Lung (tissue), 12 donors: Measurements from ENCODE around the gene CLCN4. TPM values are rescaled to one million over a fixed set of nuclear protein-coding genes. Genes with fewer than 3 reads are reported as not detected.

Experiments used
- ATAC-seq: fragments of 200-7000 bp; cut with Tn5 transposase; one replicate; pipeline ENCODE4 v1.9.1; 2020; ENCODE audit warnings: moderate number of reproducible peaks; ENCODE audit not compliant: insufficient read depth, low FRiP score
- DNase-seq, 3 donors: peaks; one replicate each; pipeline ENCODE4 v3.0.0-alpha.2; 2013 to 2017
- H3K27ac ChIP-seq, 2 donors: one replicate each; pipeline ENCODE4 v1.5.1; 2013; ENCODE audit warnings: mild to moderate bottlenecking in 2 of 2, moderate library complexity in 2 of 2, control low read depth in 1 of 2, inconsistent platforms in 1 of 2, low read depth in 1 of 2, low read length in 1 of 2
- H3K27me3 ChIP-seq, 3 donors: one replicate each; pipeline ENCODE4 v1.5.1; 2013; ENCODE audit warnings: low read length in 2 of 3; ENCODE audit not compliant: control insufficient read depth in 3 of 3, insufficient read depth in 3 of 3
- H3K36me3 ChIP-seq, 4 donors: one replicate each; pipeline ENCODE4 v1.5.1; 2013; ENCODE audit warnings: low read length in 4 of 4, mild to moderate bottlenecking in 1 of 4, moderate library complexity in 1 of 4; ENCODE audit not compliant: control insufficient read depth in 4 of 4, insufficient read depth in 4 of 4
- H3K4me1 ChIP-seq, 5 donors: one replicate each; pipeline ENCODE4 v1.5.1; 2013; ENCODE audit warnings: low read length in 5 of 5, mild to moderate bottlenecking in 2 of 5, moderate library complexity in 1 of 5; ENCODE audit not compliant: control insufficient read depth in 5 of 5, insufficient read depth in 5 of 5
- H3K4me3 ChIP-seq: one replicate; pipeline ENCODE4 v1.5.1; 2013; ENCODE audit warnings: mild to moderate bottlenecking, control low read depth, moderate library complexity
- H3K9ac ChIP-seq, 2 donors: one replicate each; pipeline ENCODE4 v1.5.1; 2013; ENCODE audit warnings: low read length in 2 of 2, control low read depth in 1 of 2; ENCODE audit not compliant: insufficient read depth in 1 of 2
- H3K9me3 ChIP-seq, 4 donors: one replicate each; pipeline ENCODE4 v1.5.1; 2013; ENCODE audit warnings: low read length in 3 of 4, mild to moderate bottlenecking in 1 of 4, moderate library complexity in 1 of 4; ENCODE audit not compliant: control insufficient read depth in 4 of 4, insufficient read depth in 3 of 4
- CTCF ChIP-seq: IDR thresholded peaks from 2 replicates; pipeline ENCODE4 v1.5.1; 2012; ENCODE audit warnings: mild to moderate bottlenecking; ENCODE audit errors: control extremely low read depth, extremely low read depth
- WGBS, 2 donors: extraction: QIAGEN DNeasy Blood & Tissue Kit; methylation state at CpG; one replicate each; pipeline ENCODE4 v1.1.7; 2013; 5-methylcytosine and 5-hydroxymethylcytosine counted together
- polyA plus RNA-seq, 2 donors: library from polyadenylated mRNA; stranded (reverse); fragments of 200-250 nt; gene quantifications; one replicate each; pipeline ENCODE4 v1.2.1, GENCODE V29; 2013
- total RNA-seq, 2 donors: library from RNA; depleted of rRNA in 1 of 2; stranded (reverse); fragments of >200 nt in 1 of 2; gene quantifications; one replicate each; pipeline ENCODE4 v1.2.1, GENCODE V29; 2014 to 2021
- donor health status: control.
- donor health status: control.
- donor health status: Bipolar disorder and iron deficiency.
- donor health status: healthy.
- donor health status: DM: yes; HTN: yes; CAD: no.

CLCN4 gene
- total and polyA plus RNA-seq, 4 donors: 2.1 to 11.3 (median 5.8) TPM

GRCh38 chrX:10152086-10152485 lies 4.7 kb upstream of the CLCN4 start:
- ATAC-seq (no peak), DNase-seq (no peak)
- whole genome bisulfite sequencing, 2 donors: 60 to 76% methylated on average over 3 of the region's 3 CpGs

GRCh38 chrX:10155137-10155536 lies 1.6 kb upstream of the CLCN4 start:
- ATAC-seq (no peak), DNase-seq (no peak)
- H3K4me1 ChIP-seq: peaks cover 0 to 15% (median 0%) of the 10 kb centered on the region in 5 donors

More at GRCh38 chrX:10152086-10152485, 4.7 kb upstream of the CLCN4 start:
- Histone ChIP-seq H3K4me1 (peaks cover 0 to 1% (median 0%) of the 10 kb centered on the region in 5 donors), H3K36me3 (no peaks in the 10 kb centered on the region), H3K27me3 (peaks cover 0 to 12% (median 7%) of the 10 kb centered on the region in 3 donors), H3K9ac (no peak overlapping the region), H3K4me3 (no peak overlapping the region), H3K9me3 (no peaks in the 10 kb centered on the region), H3K27ac (no peak overlapping the region)
- TF ChIP-seq CTCF: no peak

GRCh38 chrX:10157032-10157341 lies 212 bp downstream of the CLCN4 start:
- peak overlapping the region; percentile 70 to 73 for H3K27ac ChIP-seq

More at GRCh38 chrX:10155137-10155536, 1.6 kb upstream of the CLCN4 start:
- Histone ChIP-seq H3K9me3 (no peaks in the 10 kb centered on the region), H3K4me3 (no peak overlapping the region), H3K27me3 (peaks cover 0 to 21% (median 16%) of the 10 kb centered on the region in 3 donors), H3K27ac (no peak overlapping the region), H3K36me3 (no peaks in the 10 kb centered on the region), H3K9ac (no peak overlapping the region)
- 84 to 94% methylated on average over 4 of the region's 4 CpGs for WGBS, 2 donors
- no peak for TF ChIP-seq CTCF

More at GRCh38 chrX:10157032-10157341, 212 bp downstream of the CLCN4 start:
- Histone ChIP-seq H3K9me3 (no peaks in the 10 kb centered on the region), H3K36me3 (no peaks in the 10 kb centered on the region), H3K27me3 (peaks cover 0 to 22% (median 18%) of the 10 kb centered on the region in 3 donors), H3K4me1 (peaks cover 0 to 20% (median 5%) of the 10 kb centered on the region in 5 donors), H3K4me3 (no peak overlapping the region), H3K9ac (no peak overlapping the region)
- WGBS, 2 donors: 11 to 23% methylated on average over 7 of the region's 7 CpGs
- ATAC-seq: no peak
- DNase-seq: no peak
- TF ChIP-seq CTCF: no peak
